ENCODE results near the gene TBC1D16. TPM values are rescaled to one million over a fixed set of nuclear protein-coding genes. Genes with fewer than 3 reads are reported as not detected.

Gene TBC1D16
- total RNA-seq, 2 donors from 2014 or later = 15.8 to 32.8 TPM

DNA sequence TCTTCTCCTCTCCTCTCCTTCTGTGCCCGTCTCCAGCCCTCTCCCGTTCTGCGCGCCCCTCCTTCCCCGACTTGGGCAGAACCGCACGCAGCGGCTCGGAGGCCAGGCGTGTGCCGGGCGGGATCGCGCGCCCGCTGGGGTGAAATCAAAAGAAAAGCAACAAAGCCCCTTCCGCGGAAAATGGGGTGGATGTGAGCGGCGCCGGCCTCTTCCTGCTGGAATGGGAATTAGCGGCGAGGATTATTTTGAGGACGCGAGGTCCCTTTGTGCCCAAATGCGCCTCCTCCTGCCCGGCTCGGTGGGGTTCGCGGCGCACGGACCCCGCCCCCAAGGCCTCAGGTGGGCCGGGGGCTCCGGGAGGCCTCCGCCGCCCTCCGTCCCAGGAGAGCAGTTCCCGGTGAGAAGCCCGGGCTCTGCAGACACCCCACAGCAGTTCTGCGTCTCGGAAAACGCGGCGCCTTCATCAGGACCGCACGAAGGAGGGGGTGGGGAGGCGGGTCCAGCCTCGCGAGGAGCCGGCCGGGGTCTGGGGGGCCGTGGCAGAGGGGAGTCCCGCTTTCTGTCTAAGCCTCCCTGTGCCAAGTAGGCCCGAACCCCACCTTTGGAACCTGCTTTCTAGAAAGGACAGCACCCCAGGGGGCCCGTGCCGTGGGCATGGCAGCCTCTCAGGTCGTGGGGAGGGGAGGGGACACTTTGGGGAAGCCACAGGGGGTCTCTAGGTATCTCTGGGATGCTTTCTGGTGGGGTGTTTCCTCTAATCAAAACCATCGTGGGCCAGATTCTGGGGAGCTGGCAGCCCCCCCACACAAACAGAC, 105.4 kb downstream of the TBC1D16 start:
- no peaks in the 10 kb centered on the region for H3K9me3 Mint-ChIP-seq
- ATAC-seq (replicated peaks in 1 of 2) = no peak
- H3K36me3 Mint-ChIP-seq (ENCODE audit: insufficient read depth in 2 of 2) = no peaks in the 10 kb centered on the region
- no peak overlapping the region for H3K27ac Mint-ChIP-seq
- no peak overlapping the region for H3K4me3 Mint-ChIP-seq
- H3K27me3 Mint-ChIP-seq (ENCODE audit: low read depth) = peaks cover 48% of the 10 kb centered on the region
- peaks cover 23% of the 10 kb centered on the region for H3K4me1 Mint-ChIP-seq (ENCODE audit: low read depth)
- DNase-seq = no peak

DNA sequence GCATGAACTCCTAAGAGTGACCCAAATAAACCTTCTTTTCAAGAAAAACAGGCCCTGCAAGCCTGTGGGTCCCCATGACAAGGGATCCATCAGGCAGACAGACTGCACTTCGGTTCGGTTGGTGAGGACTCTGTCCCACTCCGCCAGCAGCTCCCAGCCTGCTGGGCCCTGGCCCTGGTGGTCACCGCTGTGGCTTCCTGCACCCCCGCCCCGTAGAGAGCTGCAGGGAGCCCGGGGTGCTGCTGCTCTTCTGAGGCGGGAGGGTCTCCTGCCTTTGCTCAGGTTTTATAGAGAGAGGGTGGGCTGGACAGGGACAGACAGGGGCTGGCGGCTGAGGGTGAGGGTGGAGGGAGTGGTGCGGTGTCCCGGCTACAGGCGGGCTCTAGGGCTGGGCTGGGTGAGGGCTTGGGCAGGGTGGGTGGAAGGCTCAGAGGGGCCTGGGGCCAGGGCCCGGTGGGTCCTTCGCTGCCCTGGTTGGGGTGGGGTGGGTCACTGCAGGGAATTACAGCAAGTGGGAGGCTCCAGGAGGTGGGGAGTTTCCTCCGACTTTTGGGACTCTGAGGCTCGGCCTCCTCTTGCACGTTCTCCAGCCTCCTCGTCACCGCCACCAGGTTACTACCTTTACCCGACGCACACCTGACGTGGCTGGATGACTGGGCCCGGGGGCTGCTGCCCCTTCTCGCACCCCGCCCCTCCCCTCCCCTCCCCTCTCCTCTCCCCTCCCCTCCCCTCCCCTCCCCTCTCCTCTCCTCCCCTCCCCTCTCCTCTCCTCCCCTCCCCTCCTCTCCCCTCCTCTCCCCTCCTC, 106.2 kb downstream of the TBC1D16 start:
- DNase-seq (no peak), ATAC-seq (replicated peaks in 1 of 2) (no peak)
- Mint-ChIP-seq H3K27ac (no peak overlapping the region), H3K27me3 (ENCODE audit: low read depth) (peaks cover 47% of the 10 kb centered on the region), H3K4me1 (ENCODE audit: low read depth) (peaks cover 23% of the 10 kb centered on the region), H3K9me3 (no peaks in the 10 kb centered on the region), H3K4me3 (no peak overlapping the region), H3K36me3 (ENCODE audit: insufficient read depth in 2 of 2) (no peaks in the 10 kb centered on the region)

DNA sequence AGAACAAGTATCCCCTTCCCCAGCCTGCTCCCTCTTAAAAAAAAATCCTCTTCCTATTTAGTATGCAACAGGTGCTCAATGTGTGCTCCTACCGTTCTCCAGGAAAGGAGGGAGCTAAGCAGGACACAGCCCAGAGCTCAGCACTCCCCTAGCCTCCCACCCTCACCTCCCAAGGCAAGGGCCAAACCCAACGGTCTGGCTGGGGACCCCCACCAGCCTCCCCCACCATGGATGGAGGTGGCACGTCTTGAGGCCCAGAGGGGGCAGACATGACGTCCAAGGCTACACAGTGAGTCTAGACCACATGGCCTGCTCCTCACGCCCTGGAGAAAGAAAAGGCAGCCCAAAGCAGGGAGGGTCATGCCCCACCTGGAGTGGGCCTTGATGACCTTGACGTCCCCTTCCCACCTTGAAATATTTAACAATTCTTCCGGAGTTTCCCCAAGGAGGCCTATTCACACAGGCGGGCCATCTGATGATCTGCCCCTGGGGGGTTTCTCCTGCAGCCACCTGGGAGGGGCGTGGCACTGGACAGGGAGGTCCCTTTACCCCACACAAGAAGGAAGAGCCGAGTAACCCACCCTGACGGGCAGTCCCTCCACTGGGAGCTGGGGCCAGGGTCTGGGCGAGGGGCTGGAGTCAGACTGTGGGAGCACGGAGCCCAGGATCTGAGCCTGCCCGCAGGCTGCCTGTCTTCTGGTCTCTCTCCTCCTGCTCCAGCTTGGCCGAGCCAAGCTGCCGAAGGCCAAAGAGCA, 107.0 kb downstream of the TBC1D16 start:
- ATAC-seq (replicated peaks in 1 of 2) = no peak
- no peaks in the 10 kb centered on the region for H3K9me3 Mint-ChIP-seq
- H3K4me1 Mint-ChIP-seq (ENCODE audit: low read depth) = peaks cover 16% of the 10 kb centered on the region
- DNase-seq = no peak
- peaks cover 39% of the 10 kb centered on the region for H3K27me3 Mint-ChIP-seq (ENCODE audit: low read depth)
- H3K36me3 Mint-ChIP-seq (ENCODE audit: insufficient read depth in 2 of 2) = no peaks in the 10 kb centered on the region
- H3K27ac Mint-ChIP-seq = no peak overlapping the region
- H3K4me3 Mint-ChIP-seq = no peak overlapping the region

DNA sequence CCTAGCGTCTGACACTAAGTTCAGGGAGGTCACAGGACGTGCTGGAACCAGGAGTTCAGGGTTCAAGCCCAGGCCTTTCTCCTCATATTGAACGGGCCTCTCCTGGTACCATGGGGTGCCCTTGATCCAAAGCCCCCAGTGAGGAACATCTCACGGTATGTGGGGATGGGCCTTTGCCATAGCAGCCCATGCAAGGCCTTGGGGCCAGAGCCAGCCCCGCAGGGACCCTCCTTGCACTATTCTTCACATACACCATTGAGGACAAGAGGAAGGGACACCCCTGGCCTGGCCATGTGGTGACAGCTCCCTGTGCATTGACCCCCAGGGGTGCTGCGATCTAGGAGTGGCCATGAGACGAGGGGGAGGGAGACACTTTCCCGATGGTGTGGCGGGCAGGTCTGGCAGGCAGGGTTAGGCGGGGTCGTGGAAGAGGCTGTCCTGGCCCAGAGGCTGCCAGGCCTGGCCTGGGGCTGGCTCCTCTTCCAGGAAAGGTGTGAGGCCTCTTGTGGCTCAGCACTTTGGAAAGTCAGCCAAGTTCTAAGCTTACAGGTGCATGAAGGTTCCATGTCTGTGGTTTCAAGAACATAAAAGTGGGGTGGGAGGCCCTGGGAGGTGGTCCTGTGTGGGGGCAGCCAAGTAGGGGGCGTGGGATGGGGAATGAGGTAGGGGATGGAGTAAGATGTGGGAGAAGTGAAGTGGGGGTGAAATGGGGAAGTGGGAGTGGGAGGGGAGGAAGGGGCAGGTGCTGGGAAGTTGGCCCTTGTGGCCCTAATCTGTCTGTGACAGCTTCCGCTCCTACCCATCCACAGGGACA, 107.8 kb downstream of the TBC1D16 start:
- H3K9me3 Mint-ChIP-seq = no peaks in the 10 kb centered on the region
- H3K27me3 Mint-ChIP-seq (ENCODE audit: low read depth) = peaks cover 31% of the 10 kb centered on the region
- H3K4me3 Mint-ChIP-seq = no peak overlapping the region

DNA sequence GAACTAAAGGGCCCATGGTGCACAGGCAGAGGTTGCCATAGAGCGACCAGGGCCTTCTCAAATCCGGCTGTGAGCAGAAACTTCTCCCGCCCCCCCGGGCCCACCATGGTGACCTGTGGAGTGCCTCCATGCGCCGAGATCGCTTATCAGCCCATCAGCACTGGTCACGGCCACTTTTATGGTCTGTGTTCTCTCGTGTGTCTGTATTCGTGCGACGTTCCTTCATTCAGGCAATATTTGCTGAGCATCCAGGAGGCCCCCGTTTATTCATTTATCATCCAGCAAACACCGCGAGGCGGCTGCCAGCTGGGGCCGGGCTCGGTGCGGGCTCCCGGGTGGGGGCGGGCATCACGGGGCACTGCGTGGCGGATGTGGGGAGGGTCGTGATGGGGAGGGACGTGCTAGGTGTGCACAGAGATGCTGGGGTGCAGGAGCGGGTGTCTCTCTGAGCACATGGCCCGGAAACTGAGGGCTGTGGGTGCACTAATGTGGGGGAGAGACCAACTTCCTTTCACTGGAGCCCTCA, 108.5 kb downstream of the TBC1D16 start:
- H3K27me3 Mint-ChIP-seq (ENCODE audit: low read depth) = peaks cover 24% of the 10 kb centered on the region
- H3K9me3 Mint-ChIP-seq = no peaks in the 10 kb centered on the region
- H3K4me3 Mint-ChIP-seq = no peak overlapping the region
- DNase-seq (no peak), ATAC-seq (replicated peaks in 1 of 2) (no peak)
- no peak overlapping the region for H3K27ac Mint-ChIP-seq
- H3K36me3 Mint-ChIP-seq (ENCODE audit: insufficient read depth in 2 of 2) = no peaks in the 10 kb centered on the region
- peaks cover 6% of the 10 kb centered on the region for H3K4me1 Mint-ChIP-seq (ENCODE audit: low read depth)

More for the DNA sequence above, 107.8 kb downstream of the TBC1D16 start:
- Mint-ChIP-seq H3K27ac (no peak overlapping the region), H3K36me3 (ENCODE audit: insufficient read depth in 2 of 2) (no peaks in the 10 kb centered on the region), H3K4me1 (ENCODE audit: low read depth) (peaks cover 8% of the 10 kb centered on the region)
- ATAC-seq (replicated peaks in 1 of 2) (no peak), DNase-seq (no peak)

DNA sequence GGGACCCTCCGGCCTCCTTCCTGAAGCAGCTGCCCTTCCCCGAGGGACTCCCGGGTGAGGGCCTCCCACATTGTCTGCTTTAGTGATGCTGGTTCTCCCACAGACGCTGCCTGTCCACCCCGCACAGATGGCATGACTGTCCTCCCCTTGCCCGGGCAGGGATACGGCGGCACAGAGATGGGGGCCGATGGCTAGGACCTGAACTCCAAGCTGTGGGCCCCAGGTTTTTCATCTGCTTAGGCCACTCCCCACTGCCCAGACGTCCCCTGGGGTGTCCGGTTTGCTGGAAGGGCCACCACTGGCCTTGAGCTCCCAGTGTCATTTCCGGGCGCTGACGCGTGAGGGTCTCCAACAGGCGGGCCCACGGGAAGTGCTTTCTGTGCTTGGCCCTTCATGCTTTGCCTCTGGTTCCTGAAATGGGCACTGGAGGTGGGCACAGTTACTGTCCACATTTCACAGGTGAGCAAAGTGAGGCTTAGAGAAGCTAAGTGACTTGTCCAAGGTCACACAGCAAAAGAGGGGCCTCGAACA, 109.0 kb downstream of the TBC1D16 start:
- Mint-ChIP-seq H3K27ac (no peak overlapping the region), H3K27me3 (ENCODE audit: low read depth) (peaks cover 20% of the 10 kb centered on the region), H3K36me3 (ENCODE audit: insufficient read depth in 2 of 2) (no peaks in the 10 kb centered on the region), H3K9me3 (no peaks in the 10 kb centered on the region), H3K4me1 (ENCODE audit: low read depth) (peaks cover 5% of the 10 kb centered on the region), H3K4me3 (no peak overlapping the region)
- ATAC-seq (replicated peaks in 1 of 2) (no peak), DNase-seq (no peak)

DNA sequence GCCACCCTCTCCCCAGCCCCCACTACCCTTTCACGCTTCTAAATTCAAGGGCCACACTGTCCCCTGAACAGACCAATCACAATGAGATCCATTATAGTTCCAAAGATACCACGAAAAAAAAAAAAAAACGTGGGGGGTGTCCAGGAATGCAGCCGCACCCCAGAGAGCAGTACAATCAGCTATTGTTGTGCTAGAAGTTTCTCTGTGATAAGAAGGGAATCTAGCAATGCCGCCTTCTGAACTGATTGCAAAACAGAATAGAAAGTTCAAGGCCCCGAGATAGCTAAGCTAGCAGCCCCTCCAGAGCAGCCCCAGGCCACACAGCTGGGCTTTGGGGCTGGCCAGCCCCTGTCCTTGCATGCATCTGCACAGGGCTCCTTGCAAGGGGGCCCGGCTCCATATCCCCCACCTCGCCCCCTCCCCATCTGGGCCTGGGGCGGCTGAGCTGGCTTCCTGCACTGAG, 109.5 kb downstream of the TBC1D16 start:
- Mint-ChIP-seq H3K27me3 (ENCODE audit: low read depth) (peaks cover 16% of the 10 kb centered on the region), H3K36me3 (ENCODE audit: insufficient read depth in 2 of 2) (no peaks in the 10 kb centered on the region), H3K27ac (no peak overlapping the region), H3K4me3 (no peak overlapping the region), H3K9me3 (no peaks in the 10 kb centered on the region), H3K4me1 (ENCODE audit: low read depth) (peaks cover under 1% of the 10 kb centered on the region)
- no peak for DNase-seq
- ATAC-seq (replicated peaks in 1 of 2) = no peak

DNA sequence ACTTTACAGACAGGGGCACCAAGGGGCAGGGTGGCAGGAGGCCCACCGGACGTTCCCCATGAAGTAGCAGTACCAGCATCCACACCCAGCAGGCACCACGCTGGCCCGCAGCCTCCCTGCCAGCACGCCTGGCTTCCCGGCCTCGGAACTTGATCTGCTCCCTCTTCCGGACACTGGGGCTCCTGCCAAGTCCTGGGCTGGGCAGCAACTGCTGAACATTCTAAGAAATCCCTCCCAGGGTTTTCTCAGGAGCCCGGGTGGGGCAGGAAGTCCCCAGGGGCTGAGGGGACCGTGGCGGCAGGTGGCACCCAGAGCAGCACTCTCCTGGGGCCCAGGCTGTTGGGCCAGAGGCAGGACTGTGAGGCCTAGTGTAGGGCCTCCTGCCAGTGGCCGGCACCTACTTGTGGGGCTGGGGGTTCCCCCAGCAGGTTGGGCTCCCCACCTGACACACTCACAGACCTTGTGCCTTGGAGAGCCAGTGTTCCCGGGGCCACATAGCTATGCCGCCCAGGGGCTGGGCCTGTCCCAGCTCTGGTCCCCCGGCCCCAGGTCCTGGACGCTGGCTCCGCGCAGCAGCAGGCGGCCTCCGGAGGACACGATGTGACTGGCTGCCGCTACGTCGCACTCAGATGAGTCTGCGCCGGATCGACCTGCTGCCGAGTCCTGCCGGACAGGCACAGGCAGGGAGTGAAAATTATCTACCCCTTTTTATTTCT, 110.3 kb downstream of the TBC1D16 start:
- H3K9me3 Mint-ChIP-seq = no peaks in the 10 kb centered on the region
- H3K27ac Mint-ChIP-seq = no peak overlapping the region
- H3K36me3 Mint-ChIP-seq (ENCODE audit: insufficient read depth in 2 of 2) = no peaks in the 10 kb centered on the region
- ATAC-seq (replicated peaks in 1 of 2) (no peak), DNase-seq (no peak)
- H3K4me3 Mint-ChIP-seq = no peak overlapping the region
- H3K27me3 Mint-ChIP-seq (ENCODE audit: low read depth) = peaks cover 9% of the 10 kb centered on the region
- no peaks in the 10 kb centered on the region for H3K4me1 Mint-ChIP-seq (ENCODE audit: low read depth)

DNA sequence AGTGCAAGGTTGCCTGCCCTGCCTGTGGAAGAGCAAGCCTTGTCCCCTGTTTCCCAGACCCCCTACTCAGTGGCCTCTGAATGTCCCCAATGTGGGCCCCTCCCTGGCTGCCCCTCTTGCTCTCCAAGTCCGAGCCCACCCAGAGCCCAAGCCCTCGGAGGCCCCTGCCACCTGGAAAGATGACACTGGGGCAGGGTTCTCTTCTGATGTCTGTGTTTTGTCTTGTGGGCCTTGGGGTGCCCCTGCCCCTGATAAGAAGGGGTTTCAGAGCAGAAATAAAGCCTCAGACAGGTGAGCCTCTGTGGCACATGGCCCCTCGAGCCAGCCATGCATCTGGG, 111.1 kb downstream of the TBC1D16 start:
- H3K9me3 Mint-ChIP-seq = no peaks in the 10 kb centered on the region
- no peak overlapping the region for H3K27ac Mint-ChIP-seq
- DNase-seq (no peak), ATAC-seq (replicated peaks in 1 of 2) (peak in 1 of 2 donors; percentile 2)
- peaks cover 9% of the 10 kb centered on the region for H3K27me3 Mint-ChIP-seq (ENCODE audit: low read depth)
- H3K36me3 Mint-ChIP-seq (ENCODE audit: insufficient read depth in 2 of 2) = no peaks in the 10 kb centered on the region
- no peaks in the 10 kb centered on the region for H3K4me1 Mint-ChIP-seq (ENCODE audit: low read depth)
- no peak overlapping the region for H3K4me3 Mint-ChIP-seq

DNA sequence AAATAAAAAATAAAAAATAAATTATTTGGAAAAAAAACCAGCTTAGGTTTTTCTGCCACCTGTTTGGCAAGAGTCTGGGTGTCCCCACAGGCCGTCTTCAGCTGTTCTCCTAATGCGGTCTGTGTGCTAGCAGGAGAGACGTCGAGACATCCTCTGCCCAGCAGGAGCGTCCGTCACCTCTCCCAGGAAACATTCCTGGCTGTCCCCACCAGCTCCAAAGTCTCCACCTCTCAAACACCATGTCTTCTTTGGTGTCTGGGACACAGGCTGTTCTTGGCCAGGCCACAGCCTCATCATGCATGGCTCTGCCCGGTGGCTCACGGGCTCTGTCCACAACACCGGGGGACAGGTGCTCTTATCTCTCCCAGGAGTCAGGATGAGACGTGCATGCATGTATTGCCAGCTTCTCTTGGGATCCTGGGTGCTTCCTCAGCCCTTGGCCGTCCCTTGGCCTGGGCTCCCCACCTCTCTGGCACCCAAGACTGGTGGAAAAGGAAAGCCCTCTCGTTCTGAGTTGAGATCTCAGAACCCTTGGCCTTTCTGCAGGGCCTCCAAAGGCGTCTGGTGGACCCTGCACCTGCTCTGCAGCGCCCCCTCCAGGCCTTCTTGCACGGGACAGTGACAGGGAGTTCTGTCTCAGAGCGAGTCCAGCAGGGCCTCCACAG, 111.6 kb downstream of the TBC1D16 start:
- DNase-seq (peak; percentile 66 to 75), ATAC-seq (replicated peaks in 1 of 2) (peak; percentile 56 to 64)
- no peaks in the 10 kb centered on the region for H3K4me1 Mint-ChIP-seq (ENCODE audit: low read depth)
- H3K27me3 Mint-ChIP-seq (ENCODE audit: low read depth) = peaks cover 9% of the 10 kb centered on the region
- no peak overlapping the region for H3K4me3 Mint-ChIP-seq
- H3K36me3 Mint-ChIP-seq (ENCODE audit: insufficient read depth in 2 of 2) = no peaks in the 10 kb centered on the region
- H3K9me3 Mint-ChIP-seq = no peaks in the 10 kb centered on the region
- no peak overlapping the region for H3K27ac Mint-ChIP-seq

DNA sequence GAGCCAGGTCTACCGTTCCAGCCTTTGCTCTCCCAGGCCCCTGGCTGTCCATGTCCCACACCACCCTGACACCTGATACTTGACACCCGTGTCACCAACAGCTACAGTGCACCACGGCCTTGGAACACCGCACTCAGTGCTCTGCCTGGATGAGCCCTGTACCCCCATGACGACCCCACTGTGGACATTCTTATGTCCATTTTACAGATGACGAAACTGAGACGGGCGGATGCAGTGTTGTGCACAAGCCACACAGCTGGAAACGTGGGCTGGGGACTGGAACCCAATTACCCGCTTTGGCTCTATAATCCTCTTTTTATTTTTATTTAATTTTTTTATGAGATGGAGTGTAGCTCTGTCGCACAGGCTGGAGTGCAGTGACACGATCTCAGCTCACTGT, 112.9 kb downstream of the TBC1D16 start:
- H3K27me3 Mint-ChIP-seq (ENCODE audit: low read depth) = no peaks in the 10 kb centered on the region
- H3K4me1 Mint-ChIP-seq (ENCODE audit: low read depth) = no peaks in the 10 kb centered on the region
- no peak for ATAC-seq (replicated peaks in 1 of 2)
- H3K36me3 Mint-ChIP-seq (ENCODE audit: insufficient read depth in 2 of 2) = no peaks in the 10 kb centered on the region
- no peak overlapping the region for H3K27ac Mint-ChIP-seq
- no peaks in the 10 kb centered on the region for H3K9me3 Mint-ChIP-seq
- H3K4me3 Mint-ChIP-seq = no peak overlapping the region
- no peak for DNase-seq

Data from activated T-cell treated with anti-CD3 and anti-CD28 coated beads, Interleukin-2, amount 50 U/mL, for 72 hours (primary cell).